ENCODE measurements around the gene EPG5.
"Not testable (repeated sequence)": the region's sequence is repeated elsewhere in the genome, so short reads cannot be mapped to it uniquely, and the experiment has no call there.

Gene EPG5

DNA sequence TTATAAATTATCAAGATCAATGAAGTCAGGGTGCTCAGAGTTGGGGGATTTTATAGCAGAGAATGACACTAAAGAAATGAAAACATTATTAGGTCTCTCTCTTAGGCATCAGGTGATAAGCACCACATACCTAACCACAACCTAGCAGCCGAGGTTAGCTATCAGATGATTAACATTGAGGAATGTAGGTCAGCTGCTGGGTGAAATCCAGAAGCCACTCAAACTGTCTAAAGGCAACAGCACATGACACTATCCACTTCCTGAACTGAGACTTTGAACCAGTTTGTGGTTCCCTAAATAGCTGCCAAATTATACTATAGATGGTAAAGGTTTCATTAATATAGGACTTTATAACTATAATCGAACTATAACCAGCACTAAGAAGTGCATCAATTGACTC is 4.7 kb downstream of the EPG5 start:
- Histone ChIP-seq H2AFZ (ENCODE audit: low read length) (no peak overlapping the region), H3K9me2 (ENCODE audit: low read depth, low read length) (no peaks in the 10 kb centered on the region), H3K27ac (ENCODE audit: low read depth, low read length, poor library complexity, severe bottlenecking) (no peak overlapping the region), H3K4me2 (ENCODE audit: low read length) (no peak overlapping the region), H3K4me3 (ENCODE audit: low read depth, low read length, poor library complexity, severe bottlenecking) (no peak overlapping the region), H4K20me1 (ENCODE audit: insufficient read depth, low read length) (no peaks in the 10 kb centered on the region), H3F3A (ENCODE audit: insufficient read depth, low read length) (no peaks in the 10 kb centered on the region), H3K9me3 (ENCODE audit: low read length) (no peaks in the 10 kb centered on the region), H3K36me3 (ENCODE audit: insufficient read depth, low read length) (peaks cover 7% of the 10 kb centered on the region; the same call in 1 of the 2 replicates), H3K4me1 (ENCODE audit: insufficient read depth, low read length, severe bottlenecking) (peaks cover 4% of the 10 kb centered on the region), H3K79me2 (ENCODE audit: insufficient read depth, low read length) (peaks cover 10% of the 10 kb centered on the region), H3K27me3 (ENCODE audit: insufficient read depth, low read length) (no peaks in the 10 kb centered on the region), H3K9ac (ENCODE audit: low read length) (no peak overlapping the region)
- TF ChIP-seq, protein P1, sequence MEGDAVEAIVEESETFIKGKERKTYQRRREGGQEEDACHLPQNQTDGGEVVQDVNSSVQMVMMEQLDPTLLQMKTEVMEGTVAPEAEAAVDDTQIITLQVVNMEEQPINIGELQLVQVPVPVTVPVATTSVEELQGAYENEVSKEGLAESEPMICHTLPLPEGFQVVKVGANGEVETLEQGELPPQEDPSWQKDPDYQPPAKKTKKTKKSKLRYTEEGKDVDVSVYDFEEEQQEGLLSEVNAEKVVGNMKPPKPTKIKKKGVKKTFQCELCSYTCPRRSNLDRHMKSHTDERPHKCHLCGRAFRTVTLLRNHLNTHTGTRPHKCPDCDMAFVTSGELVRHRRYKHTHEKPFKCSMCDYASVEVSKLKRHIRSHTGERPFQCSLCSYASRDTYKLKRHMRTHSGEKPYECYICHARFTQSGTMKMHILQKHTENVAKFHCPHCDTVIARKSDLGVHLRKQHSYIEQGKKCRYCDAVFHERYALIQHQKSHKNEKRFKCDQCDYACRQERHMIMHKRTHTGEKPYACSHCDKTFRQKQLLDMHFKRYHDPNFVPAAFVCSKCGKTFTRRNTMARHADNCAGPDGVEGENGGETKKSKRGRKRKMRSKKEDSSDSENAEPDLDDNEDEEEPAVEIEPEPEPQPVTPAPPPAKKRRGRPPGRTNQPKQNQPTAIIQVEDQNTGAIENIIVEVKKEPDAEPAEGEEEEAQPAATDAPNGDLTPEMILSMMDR (IDR thresholded peaks at IDR 0.05; ENCODE audit: low read length): no peak
- TF ChIP-seq EZH2 (IDR thresholded peaks at IDR 0.05; ENCODE audit: borderline replicate concordance, low read length): no peak

DNA sequence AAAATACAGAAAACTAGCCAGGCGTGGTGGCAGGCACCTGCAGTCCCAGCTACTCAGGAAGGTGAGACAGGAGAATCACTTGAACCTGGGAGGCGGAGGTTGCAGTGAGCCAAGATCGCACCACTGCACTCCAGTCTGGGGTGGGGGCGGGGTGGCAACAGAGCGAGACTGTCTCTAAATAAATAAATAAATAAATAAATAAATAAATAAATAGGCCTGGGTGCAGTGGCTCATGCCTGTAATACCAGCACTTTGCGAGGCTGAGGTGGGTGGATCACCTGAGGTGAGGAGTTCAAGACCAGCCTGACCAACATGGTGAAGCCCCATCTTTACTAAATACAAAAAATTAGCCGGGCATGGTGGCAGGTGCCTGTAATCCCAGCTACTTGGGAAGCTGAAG is 7.6 kb downstream of the EPG5 start:
- peaks cover 12% of the 10 kb centered on the region; the same call in 1 of the 2 replicates for H3K36me3 ChIP-seq (ENCODE audit: insufficient read depth, low read length)
- H2AFZ ChIP-seq (ENCODE audit: low read length); H3K9ac ChIP-seq (ENCODE audit: low read length); H3K4me1 ChIP-seq (ENCODE audit: insufficient read depth, low read length, severe bottlenecking); H3K4me3 ChIP-seq (ENCODE audit: low read depth, low read length, poor library complexity, severe bottlenecking); H3K9me2 ChIP-seq (ENCODE audit: low read depth, low read length); H3K27ac ChIP-seq (ENCODE audit: low read depth, low read length, poor library complexity, severe bottlenecking); H3K79me2 ChIP-seq (ENCODE audit: insufficient read depth, low read length); H3K27me3 ChIP-seq (ENCODE audit: insufficient read depth, low read length); H4K20me1 ChIP-seq (ENCODE audit: insufficient read depth, low read length); H3K9me3 ChIP-seq (ENCODE audit: low read length); H3K4me2 ChIP-seq (ENCODE audit: low read length); H3F3A ChIP-seq (ENCODE audit: insufficient read depth, low read length): not testable (repeated sequence)

GRCh38 chr18:45958730-45959129 is 8.4 kb downstream of the EPG5 start:
- TF ChIP-seq EZH2 (IDR thresholded peaks at IDR 0.05; ENCODE audit: borderline replicate concordance, low read length): no peak
- TF ChIP-seq, protein P1 (IDR thresholded peaks at IDR 0.05; ENCODE audit: low read length): no peak
- H3K4me3 ChIP-seq (ENCODE audit: low read depth, low read length, poor library complexity, severe bottlenecking): no peak overlapping the region
- no peaks in the 10 kb centered on the region for H3F3A ChIP-seq (ENCODE audit: insufficient read depth, low read length)
- H3K9me3 ChIP-seq (ENCODE audit: low read length): no peaks in the 10 kb centered on the region
- H3K27me3 ChIP-seq (ENCODE audit: insufficient read depth, low read length): no peaks in the 10 kb centered on the region
- no peaks in the 10 kb centered on the region for H4K20me1 ChIP-seq (ENCODE audit: insufficient read depth, low read length)
- H2AFZ ChIP-seq (ENCODE audit: low read length): no peak overlapping the region
- no peak overlapping the region for H3K4me2 ChIP-seq (ENCODE audit: low read length)
- no peaks in the 10 kb centered on the region for H3K9me2 ChIP-seq (ENCODE audit: low read depth, low read length)
- H3K79me2 ChIP-seq (ENCODE audit: insufficient read depth, low read length): 0 out of 2 replicates have a peak, but pooled peaks cover 4% of the 10 kb centered on the region
- no peak overlapping the region for H3K27ac ChIP-seq (ENCODE audit: low read depth, low read length, poor library complexity, severe bottlenecking)
- no peak overlapping the region for H3K9ac ChIP-seq (ENCODE audit: low read length)
- peaks cover 20% of the 10 kb centered on the region for H3K36me3 ChIP-seq (ENCODE audit: insufficient read depth, low read length)
- H3K4me1 ChIP-seq (ENCODE audit: insufficient read depth, low read length, severe bottlenecking): no peaks in the 10 kb centered on the region

DNA sequence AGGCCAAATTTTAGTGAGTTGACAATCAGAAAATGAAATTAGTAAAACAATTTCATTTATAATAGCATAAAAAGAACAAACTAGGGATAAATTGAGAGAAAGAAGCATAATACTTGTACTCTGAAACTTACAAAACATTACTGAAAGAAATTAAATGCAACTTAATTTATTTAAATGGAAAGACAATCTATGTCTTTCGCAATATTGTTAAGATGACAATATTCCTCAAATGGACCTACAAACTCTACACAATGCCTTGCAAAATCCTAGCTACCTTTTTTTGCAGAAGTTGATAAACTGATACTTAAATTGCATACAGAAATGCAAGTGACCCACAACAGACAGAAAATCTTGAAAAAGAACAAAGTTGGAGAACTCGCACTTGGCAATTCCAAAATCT is 9.1 kb downstream of the EPG5 start:
- no peak overlapping the region for H3K27ac ChIP-seq (ENCODE audit: low read depth, low read length, poor library complexity, severe bottlenecking)
- TF ChIP-seq, protein P1 (IDR thresholded peaks at IDR 0.05; ENCODE audit: low read length): no peak
- TF ChIP-seq EZH2 (IDR thresholded peaks at IDR 0.05; ENCODE audit: borderline replicate concordance, low read length): no peak
- H3K9me2 ChIP-seq (ENCODE audit: low read depth, low read length): no peaks in the 10 kb centered on the region
- peaks cover 27% of the 10 kb centered on the region for H3K36me3 ChIP-seq (ENCODE audit: insufficient read depth, low read length)
- H3K4me1 ChIP-seq (ENCODE audit: insufficient read depth, low read length, severe bottlenecking): no peaks in the 10 kb centered on the region
- H3F3A ChIP-seq (ENCODE audit: insufficient read depth, low read length): no peaks in the 10 kb centered on the region
- no peak overlapping the region for H2AFZ ChIP-seq (ENCODE audit: low read length)
- 0 out of 2 replicates have a peak, but pooled peaks cover 4% of the 10 kb centered on the region for H3K79me2 ChIP-seq (ENCODE audit: insufficient read depth, low read length)
- H3K27me3 ChIP-seq (ENCODE audit: insufficient read depth, low read length): no peaks in the 10 kb centered on the region
- no peak overlapping the region for H3K4me3 ChIP-seq (ENCODE audit: low read depth, low read length, poor library complexity, severe bottlenecking)
- no peaks in the 10 kb centered on the region for H4K20me1 ChIP-seq (ENCODE audit: insufficient read depth, low read length)
- H3K9ac ChIP-seq (ENCODE audit: low read length): no peak overlapping the region
- no peak overlapping the region for H3K4me2 ChIP-seq (ENCODE audit: low read length)
- no peaks in the 10 kb centered on the region for H3K9me3 ChIP-seq (ENCODE audit: low read length)

Data from OCI-LY1 (cell line).